Measurements from ENCODE around the gene ZNF17.

DNA sequence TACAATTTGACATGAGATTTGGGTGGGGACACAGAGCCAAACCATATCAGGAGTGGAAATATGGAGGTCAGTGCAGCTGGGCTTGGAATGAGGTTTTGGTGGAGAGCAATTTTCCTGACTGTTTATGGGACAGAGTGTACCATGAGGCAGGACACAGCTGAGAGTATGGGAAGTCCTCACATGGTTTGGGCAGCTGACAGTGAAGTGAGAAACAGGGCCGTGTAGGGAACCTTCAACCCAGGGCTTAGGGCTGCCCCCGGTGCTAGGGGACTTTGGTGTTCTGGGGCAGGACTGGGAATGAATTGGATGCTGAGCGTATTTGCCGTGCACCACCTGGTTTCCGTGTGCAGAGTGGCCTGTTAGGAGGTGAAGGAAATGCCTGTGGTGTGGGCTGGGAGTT lies 15.3 kb upstream of the ZNF17 start:
- no peak for TF ChIP-seq POLR2A (IDR thresholded peaks at IDR 0.05)
- TF ChIP-seq, protein P1, sequence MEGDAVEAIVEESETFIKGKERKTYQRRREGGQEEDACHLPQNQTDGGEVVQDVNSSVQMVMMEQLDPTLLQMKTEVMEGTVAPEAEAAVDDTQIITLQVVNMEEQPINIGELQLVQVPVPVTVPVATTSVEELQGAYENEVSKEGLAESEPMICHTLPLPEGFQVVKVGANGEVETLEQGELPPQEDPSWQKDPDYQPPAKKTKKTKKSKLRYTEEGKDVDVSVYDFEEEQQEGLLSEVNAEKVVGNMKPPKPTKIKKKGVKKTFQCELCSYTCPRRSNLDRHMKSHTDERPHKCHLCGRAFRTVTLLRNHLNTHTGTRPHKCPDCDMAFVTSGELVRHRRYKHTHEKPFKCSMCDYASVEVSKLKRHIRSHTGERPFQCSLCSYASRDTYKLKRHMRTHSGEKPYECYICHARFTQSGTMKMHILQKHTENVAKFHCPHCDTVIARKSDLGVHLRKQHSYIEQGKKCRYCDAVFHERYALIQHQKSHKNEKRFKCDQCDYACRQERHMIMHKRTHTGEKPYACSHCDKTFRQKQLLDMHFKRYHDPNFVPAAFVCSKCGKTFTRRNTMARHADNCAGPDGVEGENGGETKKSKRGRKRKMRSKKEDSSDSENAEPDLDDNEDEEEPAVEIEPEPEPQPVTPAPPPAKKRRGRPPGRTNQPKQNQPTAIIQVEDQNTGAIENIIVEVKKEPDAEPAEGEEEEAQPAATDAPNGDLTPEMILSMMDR (IDR thresholded peaks at IDR 0.05 in 8 of 11, conservative IDR thresholded peaks at IDR 0.05 in 3 of 11), result no peak

All from spleen (tissue), 7 donors.